Measurements from ENCODE around the gene GLIS1. TPM values are rescaled to one million over a fixed set of nuclear protein-coding genes. Genes with fewer than 3 reads are reported as not detected.

GLIS1 gene
- total RNA-seq, 4 donors from 2014 or later, result not detected

DNA sequence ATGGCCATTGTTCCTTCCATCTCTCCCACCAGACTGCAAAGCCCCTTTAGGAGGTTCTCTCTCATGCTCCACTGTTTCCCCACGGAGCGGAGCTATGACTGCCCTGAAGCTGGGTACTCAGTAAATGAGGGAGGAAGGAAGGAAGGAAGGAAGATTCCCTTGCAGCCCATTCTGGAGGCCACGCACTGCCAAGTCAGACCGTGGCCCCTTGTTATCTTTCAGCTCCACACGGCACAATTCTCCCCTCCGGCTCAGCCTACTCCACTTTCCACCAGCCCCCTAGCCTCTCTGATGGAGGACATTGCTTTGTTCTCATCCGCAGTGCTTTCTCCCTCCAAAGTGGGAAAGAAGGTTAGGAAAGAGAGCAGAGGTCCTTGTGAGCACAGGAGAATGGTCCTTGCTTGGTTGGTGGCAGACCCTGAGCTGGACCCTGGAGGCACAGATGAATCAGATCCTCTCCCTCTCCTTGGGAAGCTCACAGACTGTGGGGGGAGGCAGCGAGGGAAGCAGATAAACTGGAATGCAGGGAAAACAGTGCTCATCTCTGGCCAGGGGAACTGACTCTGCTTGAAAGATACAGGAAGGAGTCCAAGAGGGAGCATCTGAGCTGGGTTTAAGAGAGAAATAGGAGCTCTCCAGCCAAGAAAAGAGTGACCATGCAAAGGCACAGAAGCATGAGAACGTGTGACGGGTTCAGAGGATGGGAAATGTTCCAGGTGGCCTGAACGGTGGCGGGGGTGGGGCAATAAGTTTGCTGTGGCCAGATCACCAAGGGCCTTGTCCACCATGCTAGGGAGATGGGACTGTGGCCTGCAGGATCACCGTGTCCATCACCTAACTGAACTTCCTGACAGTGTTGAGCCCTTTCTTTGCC lies 52.6 kb downstream of the GLIS1 start:
- no peaks in the 10 kb centered on the region for H3K4me1 ChIP-seq
- DNase-seq (no peak), ATAC-seq (no peak)
- peaks cover 18 to 33% (median 32%) of the 10 kb centered on the region in 3 donors for H3K27me3 ChIP-seq
- in situ Hi-C loops (cut with MboI; ENCODE audit: low sequenced_read_pairs in 4 of 4) (loop anchor here in 2 of 4 donors (10.0 to 25.0 kb wide), 2 partner anchors 199 to 202 kb away; no protein-coding TSS in a partner anchor), intact Hi-C loops (cut with DNase I; ENCODE audit: low total_unique reads) (no loop called here)
- H3K4me3 ChIP-seq, result no peak overlapping the region
- no peaks in the 10 kb centered on the region for H3K36me3 ChIP-seq
- TF ChIP-seq, protein P1, sequence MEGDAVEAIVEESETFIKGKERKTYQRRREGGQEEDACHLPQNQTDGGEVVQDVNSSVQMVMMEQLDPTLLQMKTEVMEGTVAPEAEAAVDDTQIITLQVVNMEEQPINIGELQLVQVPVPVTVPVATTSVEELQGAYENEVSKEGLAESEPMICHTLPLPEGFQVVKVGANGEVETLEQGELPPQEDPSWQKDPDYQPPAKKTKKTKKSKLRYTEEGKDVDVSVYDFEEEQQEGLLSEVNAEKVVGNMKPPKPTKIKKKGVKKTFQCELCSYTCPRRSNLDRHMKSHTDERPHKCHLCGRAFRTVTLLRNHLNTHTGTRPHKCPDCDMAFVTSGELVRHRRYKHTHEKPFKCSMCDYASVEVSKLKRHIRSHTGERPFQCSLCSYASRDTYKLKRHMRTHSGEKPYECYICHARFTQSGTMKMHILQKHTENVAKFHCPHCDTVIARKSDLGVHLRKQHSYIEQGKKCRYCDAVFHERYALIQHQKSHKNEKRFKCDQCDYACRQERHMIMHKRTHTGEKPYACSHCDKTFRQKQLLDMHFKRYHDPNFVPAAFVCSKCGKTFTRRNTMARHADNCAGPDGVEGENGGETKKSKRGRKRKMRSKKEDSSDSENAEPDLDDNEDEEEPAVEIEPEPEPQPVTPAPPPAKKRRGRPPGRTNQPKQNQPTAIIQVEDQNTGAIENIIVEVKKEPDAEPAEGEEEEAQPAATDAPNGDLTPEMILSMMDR (IDR thresholded peaks at IDR 0.05 in 4 of 5, conservative IDR thresholded peaks at IDR 0.05 in 1 of 5), result no peak
- no peak for TF ChIP-seq POLR2A (IDR thresholded peaks at IDR 0.05)
- H3K9me3 ChIP-seq, result no peaks in the 10 kb centered on the region
- H3K27ac ChIP-seq, result no peak overlapping the region

DNA sequence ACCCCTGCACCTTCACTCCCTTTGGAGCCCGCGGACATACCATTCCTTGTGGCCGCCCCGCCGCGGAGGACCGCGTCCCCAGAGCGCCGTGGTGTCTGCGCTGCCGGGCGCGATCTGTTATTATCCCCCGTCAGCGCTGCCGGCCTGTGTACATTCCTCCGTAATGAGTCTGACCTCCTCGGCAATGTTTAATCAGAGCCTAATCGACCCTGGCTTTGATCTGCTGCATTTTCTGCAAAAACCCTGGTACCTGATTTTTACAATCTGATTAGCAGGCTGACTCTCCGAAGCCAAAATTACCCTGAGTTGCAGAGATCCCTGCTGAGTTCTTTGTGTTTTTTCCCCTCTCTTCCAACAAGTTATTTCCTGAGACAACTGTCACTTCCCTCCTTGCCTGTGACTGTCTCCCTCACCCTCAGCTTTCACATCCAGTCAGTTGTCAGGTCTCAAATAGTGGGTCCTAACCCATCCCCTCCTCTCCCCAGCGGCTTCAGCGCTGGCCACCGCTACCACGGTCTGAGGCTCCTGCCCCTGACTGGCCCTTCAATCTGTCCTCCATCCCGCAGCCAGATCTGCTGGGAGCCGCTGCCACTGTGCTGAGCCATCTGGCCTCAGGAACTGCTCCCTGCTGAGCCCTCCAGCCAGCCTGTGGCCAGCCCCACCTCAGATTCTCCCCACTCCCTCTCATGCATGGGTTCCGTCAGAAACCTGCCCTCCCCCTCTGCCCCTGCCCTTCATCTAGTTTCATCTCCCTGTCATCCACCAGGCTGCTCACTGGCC lies 53.5 kb downstream of the GLIS1 start:
- intact Hi-C loops (cut with DNase I; ENCODE audit: low total_unique reads), result no loop called here

DNA sequence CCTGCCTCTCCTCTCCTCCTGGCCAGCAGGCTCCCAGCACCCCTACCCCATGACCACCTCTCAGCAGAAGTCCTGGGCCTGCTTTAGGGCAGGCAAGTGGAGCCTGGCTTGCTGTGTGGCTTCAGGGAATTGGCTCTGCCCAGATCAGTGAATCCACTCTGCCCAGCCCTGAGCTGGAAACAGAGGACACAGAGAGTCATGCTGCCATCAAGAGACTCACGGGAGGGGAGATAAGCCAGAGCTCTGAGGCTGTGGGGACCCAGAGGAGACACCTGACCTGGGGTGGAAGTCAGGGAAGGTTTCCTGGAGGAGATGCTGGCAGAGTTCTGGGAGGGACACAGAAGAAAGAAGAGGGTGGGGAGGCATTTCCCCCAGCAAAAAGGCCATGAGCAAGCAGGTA lies 54.2 kb downstream of the GLIS1 start:
- no peaks in the 10 kb centered on the region for H3K36me3 ChIP-seq
- in situ Hi-C loops (cut with MboI; ENCODE audit: low sequenced_read_pairs in 4 of 4) (loop anchor here in 2 of 4 donors (10.0 to 25.0 kb wide), 2 partner anchors 197 to 200 kb away; no protein-coding TSS in a partner anchor), intact Hi-C loops (cut with DNase I; ENCODE audit: low total_unique reads) (no loop called here)
- H3K9me3 ChIP-seq, result no peaks in the 10 kb centered on the region
- no peak for ATAC-seq
- H3K27ac ChIP-seq, result no peak overlapping the region
- no peak overlapping the region for H3K4me3 ChIP-seq
- no peak for TF ChIP-seq POLR2A (IDR thresholded peaks at IDR 0.05)
- TF ChIP-seq, protein P1 (IDR thresholded peaks at IDR 0.05 in 4 of 5, conservative IDR thresholded peaks at IDR 0.05 in 1 of 5), result no peak
- no peaks in the 10 kb centered on the region for H3K4me1 ChIP-seq
- no peak for DNase-seq
- peaks cover 18 to 33% (median 32%) of the 10 kb centered on the region in 3 donors for H3K27me3 ChIP-seq

More for the DNA sequence above, 53.5 kb downstream of the GLIS1 start:
- TF ChIP-seq, protein P1 (IDR thresholded peaks at IDR 0.05 in 4 of 5, conservative IDR thresholded peaks at IDR 0.05 in 1 of 5), result no peak
- no peak for TF ChIP-seq POLR2A (IDR thresholded peaks at IDR 0.05)
- H3K27me3 ChIP-seq, result peaks cover 18 to 33% (median 32%) of the 10 kb centered on the region in 3 donors
- H3K9me3 ChIP-seq, result no peaks in the 10 kb centered on the region
- DNase-seq (no peak), ATAC-seq (no peak)
- no peak overlapping the region for H3K27ac ChIP-seq
- in situ Hi-C loops (cut with MboI; ENCODE audit: low sequenced_read_pairs in 4 of 4), result loop anchor here in 2 of 4 donors (10.0 to 25.0 kb wide), 2 partner anchors 198 to 201 kb away; no protein-coding TSS in a partner anchor
- no peaks in the 10 kb centered on the region for H3K36me3 ChIP-seq
- H3K4me3 ChIP-seq, result no peak overlapping the region
- H3K4me1 ChIP-seq, result no peaks in the 10 kb centered on the region

DNA sequence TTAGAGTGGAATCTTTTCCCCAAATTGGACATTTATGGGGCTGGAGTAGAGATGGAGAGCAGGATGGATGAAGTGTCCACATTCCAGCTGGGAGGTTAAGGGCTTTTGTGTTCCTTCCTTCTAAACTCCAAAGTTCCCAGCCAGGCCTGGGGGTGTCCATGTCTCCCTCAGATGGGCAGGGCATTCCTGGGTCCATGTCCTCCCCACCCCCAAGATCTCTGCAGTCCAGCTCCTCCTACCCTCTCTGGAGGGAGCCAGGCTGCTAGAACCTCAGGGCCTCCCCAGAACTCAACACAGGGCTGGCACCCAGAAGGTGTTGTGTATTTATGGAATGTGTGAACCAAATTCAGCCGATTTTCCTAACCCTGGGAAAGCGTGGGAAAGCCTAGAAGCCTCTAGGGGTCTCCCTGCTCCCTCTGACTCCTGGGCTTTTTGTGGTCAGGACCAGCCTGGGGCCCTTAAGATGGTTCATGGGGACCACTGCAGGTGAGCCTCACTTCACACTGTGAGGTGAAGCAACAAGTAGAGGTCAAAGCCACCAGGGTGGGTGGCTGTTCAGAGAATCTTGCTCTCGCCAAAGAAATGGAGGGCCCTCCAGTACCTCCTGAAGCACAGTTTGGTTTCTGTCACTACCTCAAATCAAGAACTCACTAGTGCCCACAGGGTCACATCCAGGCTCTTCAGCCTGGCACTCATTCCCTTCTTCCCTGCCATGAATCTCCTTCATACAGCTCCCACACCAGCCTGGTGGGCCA lies 54.8 kb downstream of the GLIS1 start:
- ATAC-seq (no peak), DNase-seq (no peak)
- TF ChIP-seq, protein P1 (IDR thresholded peaks at IDR 0.05 in 4 of 5, conservative IDR thresholded peaks at IDR 0.05 in 1 of 5), result no peak
- TF ChIP-seq POLR2A (IDR thresholded peaks at IDR 0.05), result no peak
- no peaks in the 10 kb centered on the region for H3K36me3 ChIP-seq
- in situ Hi-C loops (cut with MboI; ENCODE audit: low sequenced_read_pairs in 4 of 4), result loop anchor here in 2 of 4 donors (10.0 to 25.0 kb wide), 2 partner anchors 197 to 199 kb away; no protein-coding TSS in a partner anchor
- no peaks in the 10 kb centered on the region for H3K9me3 ChIP-seq
- intact Hi-C loops (cut with DNase I; ENCODE audit: low total_unique reads), result no loop called here
- H3K4me1 ChIP-seq, result no peaks in the 10 kb centered on the region
- H3K27ac ChIP-seq, result no peak overlapping the region
- H3K27me3 ChIP-seq, result peaks cover 18 to 33% (median 32%) of the 10 kb centered on the region in 3 donors
- H3K4me3 ChIP-seq, result no peak overlapping the region
